NCI-H1694 (cell line): ENCODE data around the gene SLC25A25.

ENCODE experiments used
- DNase-seq: peaks from one replicate; lab custom pipeline; 2025; lab: John Stamatoyannopoulos, UW

The SLC25A25 gene

GRCh38 chr9:128072144-128073021 lies 4.4 kb downstream of the SLC25A25 start:
- DNase-seq, result no peak

GRCh38 chr9:128073253-128073886 lies 5.3 kb downstream of the SLC25A25 start:
- DNase-seq, result no peak

GRCh38 chr9:128077847-128078503 lies 9.9 kb downstream of the SLC25A25 start:
- no peak for DNase-seq

- DNase-seq, result no peak
Measured at GRCh38 chr9:128078504-128079434, 10.7 kb downstream of the SLC25A25 start.

- no peak for DNase-seq
Measured at GRCh38 chr9:128080206-128080605, 12.2 kb downstream of the SLC25A25 start.

GRCh38 chr9:128081056-128081455 lies 13.0 kb downstream of the SLC25A25 start:
- DNase-seq, result no peak

GRCh38 chr9:128082151-128082550 lies 14.1 kb downstream of the SLC25A25 start:
- DNase-seq, result no peak

- DNase-seq, result no peak
Measured at GRCh38 chr9:128084746-128085145, 16.7 kb downstream of the SLC25A25 start.

GRCh38 chr9:128085943-128086342 lies 17.9 kb downstream of the SLC25A25 start:
- DNase-seq, result no peak

GRCh38 chr9:128087262-128087661 lies 19.2 kb downstream of the SLC25A25 start:
- DNase-seq, result no peak

- no peak for DNase-seq
Measured at GRCh38 chr9:128088253-128088945, 20.4 kb downstream of the SLC25A25 start.

GRCh38 chr9:128089299-128089698 lies 21.3 kb downstream of the SLC25A25 start:
- DNase-seq, result no peak

GRCh38 chr9:128091144-128091543 lies 23.1 kb downstream of the SLC25A25 start:
- DNase-seq, result no peak

- DNase-seq, result no peak
Measured at GRCh38 chr9:128091571-128091970, 23.5 kb downstream of the SLC25A25 start.

- no peak for DNase-seq
Measured at GRCh38 chr9:128092199-128092977, 24.4 kb downstream of the SLC25A25 start.

- no peak for DNase-seq
Measured at GRCh38 chr9:128093011-128093410, 25.0 kb downstream of the SLC25A25 start.

GRCh38 chr9:128094166-128094949 lies 26.3 kb downstream of the SLC25A25 start:
- peak; percentile 84 for DNase-seq

GRCh38 chr9:128094950-128095544 lies 27.0 kb downstream of the SLC25A25 start:
- no peak for DNase-seq
